ENCODE data around the gene PVR.
"Not testable (repeated sequence)": the region's sequence is repeated elsewhere in the genome, so short reads cannot be mapped to it uniquely, and the experiment has no call there.

Gene PVR

GRCh38 chr19:44694184-44694579 lies 50.5 kb downstream of the PVR start:
- no peak for DNase-seq (ENCODE audit: extremely low read depth in 1 of 2, low read depth in 1 of 2)

GRCh38 chr19:44696939-44697669 lies 53.4 kb downstream of the PVR start:
- no peak for DNase-seq (ENCODE audit: extremely low read depth in 1 of 2, low read depth in 1 of 2)

- no peak for DNase-seq (ENCODE audit: extremely low read depth in 1 of 2, low read depth in 1 of 2)
These were observed 53.9 kb downstream of the PVR start for GRCh38 chr19:44697670-44698034.

GRCh38 chr19:44698492-44699201 lies 54.9 kb downstream of the PVR start, which contains the start of gene CEACAM16:
TSS of gene CEACAM16 (plus strand) at chr19:44699151. CDS start at chr19:44701457, 2,306 bp downstream.
- no peak for DNase-seq (ENCODE audit: extremely low read depth in 1 of 2, low read depth in 1 of 2)

GRCh38 chr19:44700547-44700946 lies 56.8 kb downstream of the PVR start:
- DNase-seq (ENCODE audit: extremely low read depth in 1 of 2, low read depth in 1 of 2) = no peak

GRCh38 chr19:44701228-44701627 lies 57.5 kb downstream of the PVR start:
- no peak for DNase-seq (ENCODE audit: extremely low read depth in 1 of 2, low read depth in 1 of 2)

GRCh38 chr19:44702551-44703176 lies 59.0 kb downstream of the PVR start:
- DNase-seq (ENCODE audit: extremely low read depth in 1 of 2, low read depth in 1 of 2) = no peak

- no peak for DNase-seq (ENCODE audit: extremely low read depth in 1 of 2, low read depth in 1 of 2)
These were observed 59.8 kb downstream of the PVR start for GRCh38 chr19:44703336-44704078.

GRCh38 chr19:44704982-44705381 lies 61.3 kb downstream of the PVR start:
- no peak for DNase-seq (ENCODE audit: extremely low read depth in 1 of 2, low read depth in 1 of 2)

GRCh38 chr19:44705502-44706010 lies 61.8 kb downstream of the PVR start:
- DNase-seq (ENCODE audit: extremely low read depth in 1 of 2, low read depth in 1 of 2) = no peak

GRCh38 chr19:44706506-44707236 lies 63.0 kb downstream of the PVR start:
- no peak for DNase-seq (ENCODE audit: extremely low read depth in 1 of 2, low read depth in 1 of 2)

- no peak for DNase-seq (ENCODE audit: extremely low read depth in 1 of 2, low read depth in 1 of 2)
These were observed 64.1 kb downstream of the PVR start for GRCh38 chr19:44707794-44708193.

GRCh38 chr19:44708940-44709339 lies 65.2 kb downstream of the PVR start:
- DNase-seq (ENCODE audit: extremely low read depth in 1 of 2, low read depth in 1 of 2) = no peak

- DNase-seq (ENCODE audit: extremely low read depth in 1 of 2, low read depth in 1 of 2) = not testable (repeated sequence)
These were observed 65.9 kb downstream of the PVR start for GRCh38 chr19:44709434-44710266.

- DNase-seq (ENCODE audit: extremely low read depth in 1 of 2, low read depth in 1 of 2) = no peak
These were observed 66.8 kb downstream of the PVR start for GRCh38 chr19:44710483-44710882.

- no peak for DNase-seq (ENCODE audit: extremely low read depth in 1 of 2, low read depth in 1 of 2)
These were observed 69.3 kb downstream of the PVR start for GRCh38 chr19:44712864-44713515.
